ENCODE data around the gene BABAM1. TPM values are rescaled to one million over a fixed set of nuclear protein-coding genes. Genes with fewer than 3 reads are reported as not detected.
A peak's percentile ranks its signal among the peaks of the same experiment; 100 is the strongest.
"Not testable (repeated sequence)": the region's sequence is repeated elsewhere in the genome, so short reads cannot be mapped to it uniquely, and the experiment has no call there.

BABAM1 gene
- polyA plus RNA-seq, 12 donors: 73.5 to 168 (median 85.4) TPM; not detected in 1

DNA sequence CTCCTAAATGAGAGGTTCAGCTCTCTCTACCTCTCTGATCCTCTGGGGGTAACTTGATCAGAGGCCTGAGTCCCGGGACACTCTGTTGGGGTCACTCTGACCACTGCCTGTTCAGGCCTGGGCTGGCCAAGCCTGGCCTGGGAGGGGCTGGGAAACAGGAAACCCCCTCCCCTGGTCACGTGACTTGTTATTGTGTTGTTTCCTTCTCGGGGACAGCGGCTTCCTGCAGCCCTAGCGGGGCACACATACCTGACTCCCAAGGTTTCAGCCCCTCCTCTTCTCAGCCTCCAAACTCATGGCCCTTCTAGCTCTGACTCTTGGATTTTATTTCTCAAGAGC lies 2.6 kb upstream of the BABAM1 start, which contains the start of gene USHBP1:
Gene USHBP1 (minus strand): TSS at position 105 of the 339 bp plus-strand sequence. CDS start 446 bp downstream, outside the sequence.
- DNase-seq: no peak

DNA sequence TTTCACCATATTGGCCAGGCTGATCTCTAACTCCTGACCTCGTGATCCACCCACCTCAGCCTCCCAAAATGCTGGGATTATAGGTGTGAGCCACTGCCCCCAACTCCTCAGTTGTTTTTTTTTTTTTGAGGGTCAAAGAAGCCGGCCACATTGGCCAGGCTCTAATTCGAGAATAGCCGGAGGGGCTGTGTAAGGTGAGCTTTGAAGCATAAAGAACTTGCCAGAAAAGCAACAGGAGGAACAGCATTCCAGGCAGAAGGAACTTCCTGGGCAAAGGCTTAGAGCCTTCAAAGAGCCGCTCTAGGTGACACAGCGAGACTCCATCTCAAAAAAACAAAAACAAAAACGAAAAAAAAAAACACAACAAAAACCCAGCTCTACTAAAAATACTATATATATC lies 1.2 kb upstream of the BABAM1 start:
- no peak for DNase-seq

DNA sequence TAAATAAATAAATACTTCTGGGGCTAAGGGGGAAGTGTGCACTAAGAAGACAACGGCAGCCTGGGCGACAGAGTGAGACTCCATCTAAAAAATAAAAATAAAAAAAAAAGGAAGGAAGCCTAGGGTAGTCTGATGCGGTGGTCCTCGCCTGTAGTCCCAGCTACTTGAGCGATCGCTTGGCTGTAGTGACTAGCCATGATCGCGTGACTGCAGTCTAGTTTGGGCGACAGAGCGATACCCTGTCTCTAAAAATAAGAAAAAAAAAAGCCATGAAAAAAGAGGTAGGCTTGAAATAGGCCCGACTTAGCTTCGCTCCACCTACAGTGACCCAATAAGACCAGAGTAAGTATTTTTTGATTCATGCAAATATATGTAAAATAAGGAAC lies 661 bp upstream of the BABAM1 start:
- no peak for DNase-seq

DNA sequence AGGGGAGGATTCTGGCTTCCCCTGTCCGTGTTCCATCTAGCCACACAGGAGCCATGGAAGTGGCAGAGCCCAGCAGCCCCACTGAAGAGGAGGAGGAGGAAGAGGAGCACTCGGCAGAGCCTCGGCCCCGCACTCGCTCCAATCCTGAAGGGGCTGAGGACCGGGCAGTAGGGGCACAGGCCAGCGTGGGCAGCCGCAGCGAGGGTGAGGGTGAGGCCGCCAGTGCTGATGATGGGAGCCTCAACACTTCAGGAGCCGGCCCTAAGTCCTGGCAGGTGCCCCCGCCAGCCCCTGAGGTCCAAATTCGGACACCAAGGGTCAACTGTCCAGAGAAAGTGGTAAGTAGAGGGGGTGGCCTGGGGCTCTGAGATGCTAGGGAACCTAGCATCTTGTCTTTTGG lies 1.5 kb downstream of the BABAM1 start:
- no peak for DNase-seq

DNA sequence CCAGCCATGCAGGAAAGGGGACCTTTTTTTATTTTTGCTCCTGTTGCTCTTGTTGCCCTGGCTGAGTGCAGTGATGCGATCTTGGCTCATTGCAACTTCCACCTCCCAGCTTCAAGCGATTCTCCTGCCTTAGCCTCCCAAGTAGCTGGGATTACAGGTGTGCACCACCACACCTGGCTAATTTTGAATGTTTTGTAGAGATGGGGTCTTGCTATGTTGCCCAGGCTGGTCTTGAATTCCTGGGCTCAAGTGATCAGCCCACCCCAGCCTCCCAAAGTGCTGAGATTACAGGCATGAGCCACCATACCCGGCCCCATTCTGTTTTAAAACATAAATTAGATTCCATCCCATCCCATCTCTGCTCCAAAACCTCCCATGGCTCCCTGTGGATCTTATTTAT lies 7.6 kb downstream of the BABAM1 start:
- not testable (repeated sequence) for DNase-seq

DNA sequence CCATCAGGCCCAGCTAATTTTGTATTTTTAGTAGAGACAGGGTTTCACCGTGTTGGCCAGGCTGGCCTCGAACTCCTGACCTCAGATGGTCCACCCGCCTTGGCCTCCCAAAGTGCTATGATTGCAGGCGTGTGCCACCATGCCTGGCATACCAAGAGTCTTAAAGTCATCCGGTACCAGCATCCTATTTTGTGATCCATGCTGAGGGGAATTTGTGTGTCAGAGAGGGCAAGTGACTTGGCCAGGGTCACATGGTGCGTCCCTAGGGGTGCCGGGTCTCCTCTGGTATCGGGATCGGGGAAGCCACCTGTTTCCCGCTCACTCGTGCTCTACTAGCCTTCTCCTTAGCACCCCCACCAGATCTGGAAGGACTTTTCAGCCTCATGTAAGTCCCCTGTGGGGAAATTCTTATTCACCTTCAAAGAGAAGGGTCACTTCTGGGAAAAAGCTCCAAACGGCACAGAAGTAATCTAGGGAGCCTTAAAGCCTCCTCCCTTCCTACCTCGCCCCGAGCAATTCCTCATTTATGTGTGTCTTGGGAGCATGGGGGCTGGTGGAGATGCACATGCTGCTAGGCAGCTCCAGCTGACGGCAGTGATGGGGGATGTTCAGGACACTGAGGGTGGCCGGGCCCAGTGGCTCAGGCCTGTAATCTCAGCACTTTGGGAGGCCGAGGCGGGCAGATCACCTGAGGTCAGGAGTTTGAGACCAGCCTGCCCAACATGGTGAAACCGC lies 8.4 kb downstream of the BABAM1 start:
- no peak for DNase-seq

DNA sequence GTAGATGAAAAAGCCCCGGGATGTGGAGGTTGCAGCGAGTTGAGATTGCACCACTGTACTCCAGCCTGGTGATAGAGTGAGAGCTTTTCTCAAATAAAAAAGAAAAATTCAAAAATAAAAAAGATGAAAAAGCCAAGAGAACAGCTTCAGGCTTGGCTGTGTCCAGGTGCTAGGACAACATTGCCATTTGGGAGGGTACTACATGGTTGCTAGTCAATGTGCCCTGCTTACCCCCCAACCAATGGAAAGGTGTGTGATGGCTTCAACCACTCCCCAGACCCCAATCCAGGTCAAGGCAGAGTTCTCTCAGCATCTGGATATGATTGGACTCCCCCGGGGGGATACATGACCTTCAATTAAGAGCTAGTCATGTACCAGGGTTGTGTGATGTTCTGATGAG lies 12.2 kb downstream of the BABAM1 start:
- no peak for DNase-seq

DNA sequence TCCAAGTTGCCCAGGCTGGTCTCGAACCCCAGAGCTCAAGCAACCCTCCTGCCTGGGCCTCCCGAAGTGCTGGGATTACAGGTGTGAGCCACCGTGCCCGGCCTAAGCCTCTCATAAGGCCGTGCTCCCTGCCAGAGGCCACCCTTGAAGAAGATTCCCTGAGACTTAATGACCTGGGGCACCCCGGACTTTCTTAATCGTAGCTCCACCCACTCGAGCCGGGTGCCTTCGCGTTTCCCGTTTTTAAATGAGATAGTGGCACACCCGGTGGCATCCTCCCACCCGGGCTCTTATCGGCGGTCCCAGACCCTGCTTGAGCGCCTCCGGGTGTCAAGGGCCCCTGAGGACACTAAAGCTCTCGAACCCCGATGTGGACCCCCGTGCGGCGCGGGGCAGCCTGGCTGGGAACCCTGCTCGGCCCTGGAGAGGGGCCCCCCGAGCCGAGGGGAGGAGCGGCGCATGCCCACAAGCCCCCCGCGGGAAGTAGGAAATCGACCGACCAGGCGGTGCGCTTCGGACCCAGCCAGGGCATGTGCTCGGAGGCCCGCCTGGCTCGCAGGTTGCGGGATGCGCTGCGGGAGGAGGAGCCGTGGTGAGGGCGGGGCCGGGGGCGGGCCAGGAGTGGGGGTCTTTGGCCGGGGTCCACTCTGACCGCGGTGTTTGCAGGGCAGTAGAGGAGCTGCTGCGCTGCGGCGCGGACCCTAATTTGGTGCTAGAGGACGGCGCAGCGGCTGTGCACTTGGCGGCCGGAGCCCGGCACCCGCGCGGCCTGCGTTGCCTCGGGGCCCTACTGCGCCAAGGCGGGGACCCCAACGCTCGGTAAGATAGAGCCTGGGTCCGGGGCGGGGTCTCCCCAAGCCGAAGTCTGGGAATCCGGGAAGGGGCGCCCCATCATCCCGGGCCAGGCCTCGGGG lies 14.4 kb downstream of the BABAM1 start, which contains the start of gene ANKLE1:
Gene ANKLE1 (plus strand): TSS at position 511 of the 914 bp plus-strand sequence. CDS start 20 bp downstream, at position 531.
- DNase-seq: no peak

DNA sequence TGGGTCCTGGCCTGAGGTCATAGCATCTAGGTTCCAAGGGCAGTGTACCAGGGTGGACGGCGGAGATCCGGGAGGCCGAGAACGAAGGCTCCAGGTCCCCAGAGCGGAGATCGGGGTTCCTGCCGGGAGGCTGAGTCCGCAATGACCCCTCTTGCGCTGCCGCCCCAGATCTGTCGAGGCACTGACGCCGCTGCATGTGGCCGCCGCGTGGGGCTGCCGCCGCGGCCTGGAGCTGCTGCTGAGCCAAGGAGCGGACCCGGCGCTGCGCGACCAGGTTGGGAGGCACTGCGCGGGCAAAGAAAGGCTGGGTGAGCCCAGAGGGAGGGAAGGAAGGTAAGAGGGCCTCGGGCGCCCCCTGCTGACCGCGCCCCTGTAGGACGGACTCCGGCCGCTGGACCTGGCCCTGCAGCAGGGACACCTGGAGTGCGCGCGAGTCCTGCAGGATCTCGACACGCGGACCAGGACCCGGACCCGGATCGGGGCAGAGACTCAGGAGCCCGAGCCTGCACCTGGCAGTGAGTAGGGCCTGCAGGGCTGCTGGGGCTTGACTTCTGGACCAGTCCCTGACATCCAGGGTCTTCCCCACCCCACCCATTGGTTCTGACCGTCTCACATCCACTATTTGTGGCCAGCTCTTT lies 15.4 kb downstream of the BABAM1 start:
- peak; percentile 79 for DNase-seq

DNA sequence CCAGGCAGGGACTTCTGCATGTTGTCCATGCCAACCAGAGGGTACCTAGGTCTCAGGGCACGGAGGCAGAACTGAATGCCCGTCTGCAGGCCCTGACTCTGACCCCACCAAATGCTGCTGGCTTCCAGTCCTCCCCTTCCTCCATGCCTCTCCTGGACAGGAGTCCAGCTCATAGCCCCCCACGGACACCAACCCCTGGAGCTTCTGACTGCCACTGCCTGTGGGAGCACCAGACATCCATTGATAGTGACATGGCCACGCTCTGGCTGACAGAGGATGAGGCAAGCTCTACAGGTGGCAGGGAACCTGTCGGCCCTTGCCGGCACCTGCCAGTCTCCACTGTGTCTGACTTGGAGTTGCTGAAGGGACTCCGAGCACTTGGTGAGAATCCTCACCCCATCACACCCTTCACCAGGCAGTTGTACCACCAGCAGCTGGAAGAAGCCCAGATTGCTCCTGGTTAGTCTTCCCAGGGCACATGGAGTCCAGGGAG lies 16.3 kb downstream of the BABAM1 start:
- DNase-seq: no peak

DNA sequence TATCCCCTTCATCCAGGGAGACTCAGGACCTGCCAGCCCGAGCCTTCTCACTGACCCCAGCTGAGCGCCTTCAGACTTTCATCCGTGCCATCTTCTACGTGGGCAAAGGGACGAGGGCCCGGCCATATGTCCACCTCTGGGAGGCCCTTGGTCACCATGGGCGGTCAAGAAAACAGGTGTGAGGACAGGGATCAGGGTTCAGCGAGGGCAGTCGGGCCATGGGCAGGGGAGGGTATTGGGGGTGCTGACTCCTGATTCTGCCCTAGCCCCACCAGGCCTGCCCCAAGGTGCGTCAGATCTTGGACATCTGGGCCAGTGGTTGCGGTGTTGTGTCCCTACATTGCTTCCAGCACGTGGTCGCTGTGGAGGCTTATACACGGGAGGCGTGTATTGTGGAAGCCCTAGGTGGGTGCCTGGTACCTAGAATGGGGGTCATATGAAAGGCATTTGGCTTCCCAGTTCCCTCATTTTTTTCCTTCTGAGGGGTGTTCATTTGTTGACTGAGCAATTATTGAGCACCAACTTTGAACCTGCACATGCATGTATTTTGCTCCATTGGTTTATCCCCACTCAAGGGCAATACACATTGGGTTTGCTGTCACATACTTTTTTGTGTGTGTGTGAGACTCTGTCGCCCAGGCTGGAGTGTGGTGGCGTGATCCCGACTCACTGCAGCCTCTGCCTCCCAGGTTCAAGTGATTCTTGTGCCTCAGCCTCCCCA lies 18.3 kb downstream of the BABAM1 start:
- DNase-seq: no peak

DNA sequence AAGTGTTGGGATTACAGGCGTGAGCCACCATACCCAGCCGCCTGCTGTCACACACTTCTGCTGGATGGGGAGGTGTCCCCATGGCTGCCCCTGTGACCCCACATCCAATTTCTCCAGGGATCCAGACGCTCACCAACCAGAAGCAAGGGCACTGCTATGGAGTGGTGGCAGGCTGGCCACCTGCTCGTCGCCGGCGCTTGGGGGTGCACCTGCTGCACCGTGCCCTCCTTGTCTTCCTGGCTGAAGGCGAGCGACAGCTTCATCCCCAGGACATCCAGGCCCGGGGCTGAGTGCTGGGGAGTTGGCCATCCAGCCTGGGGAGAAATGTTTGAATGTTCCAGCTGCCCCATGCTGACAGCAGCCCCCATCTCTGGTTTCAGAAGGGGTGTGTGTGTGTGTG lies 19.0 kb downstream of the BABAM1 start:
- no peak for DNase-seq

DNA sequence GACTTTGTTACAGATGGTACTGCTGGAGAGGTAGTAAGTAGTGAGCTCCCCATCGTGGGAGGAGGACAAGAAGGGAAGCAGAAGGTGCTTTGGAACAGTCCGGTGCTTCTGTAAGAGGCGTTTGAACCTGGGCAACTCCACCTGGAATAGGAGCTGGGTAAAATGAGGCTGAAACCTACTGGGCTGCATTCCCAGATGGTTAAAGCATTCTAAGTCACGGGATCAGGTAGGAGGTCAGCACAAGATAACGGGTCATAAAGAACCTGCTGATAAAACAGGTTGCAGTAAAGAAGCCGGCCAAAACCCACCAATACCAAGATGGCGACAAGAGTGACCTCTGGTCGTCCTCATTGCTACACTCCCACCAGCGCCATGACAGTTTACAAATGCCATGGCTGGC lies 19.5 kb downstream of the BABAM1 start:
- no peak for DNase-seq

DNA sequence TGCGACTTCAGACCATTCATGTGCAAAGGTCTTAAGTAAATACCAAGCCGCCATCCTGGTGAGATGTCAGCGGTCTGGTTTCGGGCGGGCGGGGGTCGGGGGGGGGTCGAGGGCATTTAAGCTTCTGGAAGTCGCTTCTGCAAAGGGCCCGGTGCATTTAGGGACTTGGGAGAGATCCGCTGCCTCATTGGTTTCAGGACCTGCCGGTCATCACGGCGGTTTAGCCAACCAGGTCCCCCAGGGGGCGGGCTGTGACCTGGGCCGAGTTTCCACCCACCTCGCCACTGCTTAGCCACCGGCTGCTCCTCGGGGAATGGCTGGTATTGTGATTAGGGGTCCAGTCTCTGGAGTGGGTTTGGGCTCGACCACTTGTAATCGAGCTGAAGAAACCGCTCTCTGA lies 22.2 kb downstream of the BABAM1 start:
- DNase-seq: no peak

DNA sequence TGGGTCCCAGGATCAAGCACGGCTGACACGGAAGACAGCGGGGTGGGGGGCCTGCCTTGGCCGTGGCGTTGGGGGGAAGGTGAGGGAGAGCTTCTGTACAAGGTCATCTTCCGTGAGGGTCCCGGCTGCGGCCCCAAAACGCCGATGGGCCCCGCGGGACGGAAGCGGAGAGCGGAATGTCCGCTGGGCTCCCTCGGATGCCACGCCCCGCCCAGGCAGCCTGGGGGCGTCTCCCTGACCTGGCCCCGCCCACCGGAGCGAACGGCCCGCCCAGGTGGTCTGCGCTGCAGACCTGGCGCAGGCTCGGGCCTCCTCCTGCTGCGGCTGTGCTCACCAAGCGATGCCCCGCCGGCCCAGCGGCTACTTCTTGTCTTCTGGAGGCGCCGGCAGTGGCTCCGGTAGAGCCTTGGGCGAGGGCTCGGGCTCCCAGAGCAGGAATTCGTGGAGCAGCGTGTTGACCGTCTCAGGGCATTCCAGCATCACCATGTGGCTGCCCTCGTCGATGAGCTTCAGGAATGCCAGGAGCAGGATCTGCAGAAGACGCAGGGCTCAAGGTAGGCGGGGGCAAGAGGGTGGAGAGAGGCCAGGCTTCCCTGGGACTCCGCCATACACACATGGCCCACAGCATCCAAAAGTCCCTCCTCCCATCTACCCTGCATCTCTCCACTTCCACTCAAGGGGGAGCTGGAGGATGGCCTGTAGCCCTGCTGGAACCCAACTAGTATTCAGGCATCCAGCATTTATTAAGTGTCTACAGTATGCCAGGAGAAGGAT lies 25.2 kb downstream of the BABAM1 start:
- DNase-seq: peak; percentile 79

DNA sequence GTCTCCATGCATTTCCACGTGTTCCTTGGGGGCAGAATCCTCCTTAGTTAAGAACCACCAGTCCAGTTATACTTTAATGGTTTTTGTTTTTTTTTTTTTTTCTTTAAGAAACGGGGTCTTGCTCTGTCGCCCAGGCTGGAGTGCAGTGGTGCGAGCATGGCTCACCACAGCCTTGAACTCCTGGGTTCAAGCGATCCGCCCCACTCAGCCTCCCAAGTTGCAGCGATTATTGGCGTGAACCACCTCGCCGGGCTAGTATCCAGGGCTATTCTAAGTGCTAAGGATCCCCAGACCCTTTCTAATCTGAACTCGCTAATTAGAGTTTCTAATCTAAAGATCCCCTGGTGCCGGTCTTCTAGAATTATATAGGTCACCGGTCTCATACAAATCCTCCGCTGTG lies 26.4 kb downstream of the BABAM1 start:
- no peak for DNase-seq

DNA sequence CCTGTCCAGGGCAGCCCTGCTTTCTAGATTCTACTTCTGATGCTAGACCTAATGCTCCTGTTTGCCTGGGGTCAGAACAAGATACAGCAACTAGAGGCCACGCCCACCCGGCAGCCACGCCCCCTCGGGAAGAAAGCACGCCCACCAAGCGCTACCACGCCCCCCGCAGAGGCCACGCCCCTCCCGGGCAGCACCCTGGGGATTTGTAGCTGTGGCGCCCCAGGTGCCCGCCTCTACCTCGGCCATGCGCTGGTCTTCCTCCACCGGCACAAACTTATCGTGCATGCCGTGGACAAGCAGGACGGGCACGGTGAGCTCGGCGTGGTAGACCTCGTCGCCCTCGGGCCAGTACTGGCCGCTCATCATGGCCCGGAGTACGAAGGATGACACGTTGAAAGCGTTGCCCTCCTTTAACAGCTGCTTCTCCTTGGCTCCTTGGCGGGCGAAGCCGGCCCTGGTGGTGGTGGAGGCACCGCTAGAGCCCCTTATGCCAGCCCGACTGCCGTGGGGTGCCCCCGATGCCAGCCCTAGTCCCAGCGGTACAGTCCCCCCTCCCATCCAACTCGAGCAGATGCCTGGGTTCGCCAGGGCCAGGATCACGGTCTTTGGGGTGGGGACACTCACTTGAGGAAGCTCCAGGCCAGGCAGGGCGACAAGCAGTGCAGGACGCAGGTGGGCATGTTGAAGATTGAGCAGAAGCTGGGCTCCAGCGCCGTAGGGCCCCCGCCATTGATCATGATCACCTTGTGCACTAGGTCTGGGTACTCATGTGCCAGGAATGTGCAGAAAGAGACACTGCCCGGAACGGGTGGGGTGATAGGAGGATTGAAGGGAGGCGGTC lies 27.0 kb downstream of the BABAM1 start:
- DNase-seq: no peak

DNA sequence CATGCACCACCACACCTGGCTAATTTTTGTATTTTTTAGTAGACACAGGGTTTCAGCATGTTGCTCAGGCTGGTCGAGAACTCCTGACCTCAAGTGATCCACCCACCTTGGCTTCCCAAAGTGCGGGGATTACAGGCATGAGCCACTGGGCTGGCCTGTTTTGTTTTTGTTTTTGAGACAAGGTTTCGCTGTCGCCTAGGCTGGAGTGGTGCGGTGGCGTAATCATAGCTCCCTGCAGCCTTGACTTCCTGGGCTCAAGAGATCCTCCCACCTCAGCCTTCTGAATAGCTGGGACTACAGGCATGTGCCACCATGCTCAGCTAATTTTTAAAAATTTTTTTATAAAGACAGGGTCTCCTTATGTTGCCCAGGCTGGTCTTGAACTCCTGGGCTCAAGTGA lies 28.3 kb downstream of the BABAM1 start:
- DNase-seq: not testable (repeated sequence)

DNA sequence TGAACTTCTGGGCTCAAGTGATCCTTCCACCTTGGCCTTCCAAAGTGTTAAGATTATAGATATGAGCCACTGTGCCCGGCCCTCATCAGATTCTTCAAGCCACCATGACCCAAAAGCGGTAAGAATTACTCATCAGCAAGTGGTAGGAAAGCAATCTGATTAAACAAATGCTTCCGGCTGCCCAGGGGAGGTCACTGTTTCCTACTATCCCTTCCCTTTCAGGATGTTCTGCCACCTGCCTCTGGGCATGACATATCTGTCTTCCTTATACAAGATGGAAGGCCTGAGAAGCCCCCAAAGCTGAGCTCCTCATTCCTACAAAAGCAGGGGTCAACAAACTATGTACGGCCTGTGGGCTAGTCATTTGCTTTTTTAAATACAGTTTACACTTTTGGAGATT lies 29.0 kb downstream of the BABAM1 start:
- DNase-seq: no peak

DNA sequence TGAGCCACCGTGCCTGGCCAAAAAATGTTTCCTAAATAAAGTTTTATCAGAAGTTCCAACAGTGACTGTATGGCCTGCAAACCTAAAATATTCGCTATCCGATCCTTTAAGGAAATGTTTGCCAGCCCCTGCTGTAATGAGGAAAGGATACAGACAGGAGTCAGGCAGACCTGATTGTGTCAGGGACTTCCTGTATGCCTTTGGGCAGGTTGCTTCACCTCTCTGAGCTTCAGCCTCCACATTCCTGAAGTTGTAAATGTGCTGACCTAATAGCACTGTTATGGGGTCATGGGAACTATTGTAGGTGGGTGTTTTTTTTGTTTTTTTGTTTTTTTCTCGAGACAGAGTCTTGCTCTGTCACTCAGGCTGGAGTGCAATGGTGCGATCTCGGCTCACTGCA lies 29.7 kb downstream of the BABAM1 start:
- no peak for DNase-seq

All from muscle of arm (tissue), 12 donors.